NOMO-1 treated with DMSO at 0.1 percent for 48 hours (cell line): Measurements from ENCODE around the gene COL6A5.
"Not testable (repeated sequence)": the region's sequence is repeated elsewhere in the genome, so short reads cannot be mapped to it uniquely, and the experiment has no call there.

Experiments used
- DNase-seq: peaks from one replicate; lab custom pipeline; 2025; ENCODE audit not compliant: unreplicated experiment; lab: John Stamatoyannopoulos, UW

Gene COL6A5

DNA sequence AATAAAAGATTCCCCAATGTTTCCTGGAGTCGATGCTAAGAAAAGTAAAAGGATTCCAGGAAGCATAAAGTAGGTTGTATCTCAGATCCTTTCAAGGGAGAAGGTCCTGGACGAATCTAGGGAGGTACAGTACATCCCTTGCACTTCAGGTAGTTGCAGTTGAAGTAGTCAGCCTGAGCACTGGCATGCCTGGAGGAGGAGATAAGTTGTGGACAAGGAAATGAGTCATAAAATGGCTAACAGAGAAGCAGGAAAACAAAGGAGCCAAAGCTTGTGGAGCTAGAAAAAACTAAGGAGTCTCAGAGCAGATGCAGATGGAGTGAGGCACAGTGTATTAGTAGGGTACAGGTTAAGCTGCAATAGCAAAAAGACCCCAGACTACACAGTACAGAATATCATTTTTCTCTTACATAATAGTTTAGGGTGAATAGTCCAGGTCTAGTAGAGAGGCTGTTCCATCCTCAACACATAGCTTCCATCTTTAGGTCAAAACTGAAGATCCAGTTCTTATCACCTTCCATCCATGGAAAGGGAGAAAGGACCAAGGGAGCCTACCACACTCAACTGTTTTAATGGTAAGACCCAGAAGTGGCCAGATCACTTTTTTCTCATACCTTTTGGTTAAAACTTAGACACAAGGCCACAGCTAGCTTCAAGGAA, 41.3 kb downstream of the COL6A5 start:
- DNase-seq, result no peak

DNA sequence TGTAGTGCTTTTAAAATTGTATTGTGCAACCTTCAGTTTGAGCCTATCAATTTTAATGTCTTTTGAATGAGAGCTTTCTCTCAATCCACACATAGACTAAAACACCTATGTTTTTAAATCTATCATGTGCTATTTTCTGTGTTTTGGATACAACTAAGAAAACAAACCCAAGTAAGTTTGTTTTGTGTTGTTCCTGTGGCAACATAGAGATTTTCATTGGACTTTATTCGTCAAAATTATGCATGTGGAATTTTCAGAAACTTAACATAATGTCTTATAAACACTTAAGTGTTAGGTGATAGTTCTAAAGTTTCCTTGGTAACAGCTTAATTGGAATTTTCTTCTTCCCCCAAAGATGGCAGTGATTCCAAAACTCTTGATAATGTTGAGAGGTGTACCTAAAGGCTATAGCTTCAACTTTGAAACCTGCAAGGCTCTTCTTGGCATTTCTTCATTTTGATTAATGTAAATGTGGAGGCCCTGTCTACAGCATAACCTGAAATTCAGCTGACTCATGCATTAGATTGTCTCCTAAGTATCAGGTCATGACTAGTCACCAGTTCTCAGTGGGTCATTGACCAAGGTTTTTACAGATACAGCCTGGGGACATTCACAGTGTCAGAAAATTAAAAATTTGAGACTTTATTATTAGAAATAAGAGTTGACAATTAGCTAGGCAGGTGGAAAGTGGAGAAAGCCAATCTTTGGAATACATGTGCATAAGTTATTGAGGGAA, 44.4 kb downstream of the COL6A5 start:
- no peak for DNase-seq

DNA sequence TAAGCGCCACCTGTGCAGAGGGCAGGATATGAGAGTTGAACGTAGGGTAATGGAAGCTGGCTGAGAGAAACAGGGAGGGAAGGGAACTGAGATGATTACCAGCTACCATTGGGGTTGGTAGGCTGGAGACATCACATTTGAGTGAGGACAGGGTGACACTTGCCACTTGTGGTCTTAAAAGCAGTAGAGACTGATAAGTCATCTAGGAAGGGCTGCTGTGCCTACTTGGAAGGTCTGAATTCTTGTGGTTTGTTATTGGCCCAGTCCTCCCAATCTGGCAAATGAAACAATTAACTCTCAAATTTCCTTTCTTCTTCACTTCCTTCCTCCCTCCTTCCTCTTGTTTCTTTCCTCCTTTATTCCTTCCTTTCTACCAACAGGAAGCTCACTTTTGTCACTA, 46.8 kb downstream of the COL6A5 start:
- DNase-seq, result no peak

DNA sequence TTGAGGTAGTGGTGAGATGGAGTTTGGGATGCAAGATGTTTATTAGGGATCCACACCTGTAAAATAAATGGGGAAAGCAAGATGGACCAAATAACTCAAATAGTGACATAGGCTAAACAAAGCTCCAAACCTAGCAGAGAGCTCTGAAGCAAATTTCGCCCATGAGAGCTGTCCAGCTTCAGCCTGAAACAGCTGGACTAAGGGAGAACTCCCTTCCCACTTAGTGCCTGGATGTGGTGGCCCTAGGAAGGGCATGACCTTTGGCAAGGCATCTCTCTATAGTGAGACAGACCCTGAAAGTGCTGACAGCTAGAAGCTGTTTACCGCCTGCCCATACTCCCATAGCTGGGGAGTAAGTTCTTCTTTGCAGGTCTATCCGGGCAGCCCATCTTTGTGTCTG, 48.1 kb downstream of the COL6A5 start:
- DNase-seq, result no peak

DNA sequence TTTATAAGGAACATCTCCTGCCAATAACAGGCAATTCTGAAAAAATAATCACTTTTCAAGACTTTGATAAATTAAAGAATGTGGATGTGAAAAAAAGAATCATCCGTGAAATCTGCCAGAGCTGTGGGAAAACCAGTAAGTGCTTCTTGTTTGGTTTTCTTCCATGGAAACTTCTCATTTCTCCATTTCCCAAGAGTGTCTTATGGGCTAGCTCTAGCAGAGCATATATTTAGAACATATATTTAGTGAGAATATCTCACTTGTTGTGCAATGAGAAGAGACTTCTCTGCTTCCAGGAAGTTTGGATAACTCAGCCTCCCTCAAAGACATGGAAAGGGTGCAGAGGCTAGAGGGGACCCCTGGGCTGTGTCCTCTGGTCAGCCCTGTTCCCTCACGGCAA, 49.9 kb downstream of the COL6A5 start:
- peak; percentile 18 for DNase-seq

DNA sequence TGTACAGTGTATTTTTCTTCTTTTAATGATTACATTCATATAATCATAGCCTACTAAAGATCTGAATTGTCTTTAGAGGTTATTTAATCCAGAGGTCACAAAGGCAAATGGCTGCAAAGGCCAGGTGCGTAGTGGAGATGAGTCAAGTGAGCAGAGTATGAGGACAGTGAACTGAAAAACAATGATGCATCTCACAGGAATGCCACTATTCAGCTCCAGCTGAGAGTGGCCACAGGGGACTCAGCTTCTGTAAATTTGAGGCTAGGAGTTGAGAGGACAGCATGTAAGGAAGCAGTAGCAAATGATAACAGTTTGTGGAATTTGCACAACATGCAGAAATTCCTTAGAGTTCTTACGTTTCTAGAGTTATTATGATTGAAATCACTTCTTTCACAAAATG, 50.4 kb downstream of the COL6A5 start:
- no peak for DNase-seq

DNA sequence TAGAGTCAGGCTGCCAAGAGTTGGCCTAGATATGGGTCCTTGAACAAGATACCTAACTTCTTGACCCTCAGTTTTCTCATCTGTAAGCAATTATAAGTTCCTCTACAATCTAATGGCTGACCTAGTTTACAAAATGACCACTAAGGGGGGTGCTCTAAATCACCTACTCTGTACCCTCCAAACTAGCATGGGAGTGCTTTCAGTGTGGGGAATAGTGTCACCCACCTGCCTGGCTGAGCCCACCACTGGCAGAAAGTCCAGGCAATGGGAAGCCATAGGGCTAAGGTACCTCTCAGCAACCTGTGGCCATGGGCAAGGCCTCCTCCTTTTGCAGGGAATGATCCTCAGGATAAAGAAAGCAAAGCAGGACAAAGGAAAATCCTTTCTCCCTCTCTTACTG, 58.9 kb downstream of the COL6A5 start:
- DNase-seq, result no peak

DNA sequence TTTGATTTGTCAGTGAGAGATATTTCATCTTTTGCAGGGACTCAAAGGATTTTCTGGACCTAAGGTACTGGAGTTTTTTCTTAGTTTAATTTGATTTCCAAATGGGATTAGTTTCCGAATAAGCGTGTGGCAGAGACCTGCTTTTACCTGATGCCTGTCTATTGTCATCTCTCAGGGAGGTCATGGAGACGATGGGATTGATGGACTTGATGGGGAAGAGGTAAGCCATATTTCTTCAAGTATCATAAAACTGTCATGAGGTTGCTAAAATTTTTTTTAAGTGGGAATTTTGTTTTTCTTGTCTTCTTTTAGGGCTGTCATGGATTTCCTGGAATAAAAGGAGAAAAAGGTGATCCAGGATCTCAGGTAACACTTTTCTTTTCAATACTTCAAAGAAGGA, 60.5 kb downstream of the COL6A5 start:
- DNase-seq, result no peak

DNA sequence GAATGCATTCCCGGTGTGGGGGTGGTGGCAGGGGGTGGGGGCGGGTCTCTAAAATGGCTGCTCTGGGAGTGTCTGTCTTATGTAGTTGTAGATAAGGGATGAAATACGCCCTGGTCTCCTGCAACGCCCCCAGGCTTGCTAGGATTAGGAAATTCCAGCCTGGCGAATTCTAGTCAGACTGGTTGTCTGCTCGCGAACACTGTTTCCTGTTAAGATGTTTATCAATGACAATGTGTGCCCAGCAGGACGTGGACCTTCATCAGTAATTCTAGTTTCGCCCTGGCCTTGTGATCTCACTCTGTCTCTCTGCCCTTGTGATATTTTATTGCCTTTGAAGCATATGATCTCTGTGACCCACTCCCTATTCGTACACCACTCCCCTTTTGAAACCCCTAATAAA, 62.8 kb downstream of the COL6A5 start:
- DNase-seq, result not testable (repeated sequence)

DNA sequence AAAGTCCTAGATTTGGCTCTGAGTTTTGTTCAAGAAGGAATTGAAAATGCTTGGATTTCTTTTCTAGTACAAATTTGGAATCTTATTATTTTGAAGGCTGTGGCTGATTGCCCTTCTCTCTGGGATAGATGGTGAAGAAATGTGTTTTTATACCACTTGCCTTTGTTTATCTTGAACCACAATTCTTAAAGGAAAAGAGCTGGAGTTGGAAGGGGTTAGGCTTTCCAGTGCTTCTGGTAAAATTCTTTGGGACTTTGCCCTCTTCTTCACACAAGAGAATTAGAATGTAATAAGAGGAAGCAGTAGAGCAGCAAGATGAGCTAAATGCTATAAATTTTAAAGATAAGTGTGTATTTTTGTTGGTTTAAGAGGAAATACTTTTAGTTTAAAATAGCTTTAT, 65.8 kb downstream of the COL6A5 start:
- DNase-seq, result peak; percentile 63

DNA sequence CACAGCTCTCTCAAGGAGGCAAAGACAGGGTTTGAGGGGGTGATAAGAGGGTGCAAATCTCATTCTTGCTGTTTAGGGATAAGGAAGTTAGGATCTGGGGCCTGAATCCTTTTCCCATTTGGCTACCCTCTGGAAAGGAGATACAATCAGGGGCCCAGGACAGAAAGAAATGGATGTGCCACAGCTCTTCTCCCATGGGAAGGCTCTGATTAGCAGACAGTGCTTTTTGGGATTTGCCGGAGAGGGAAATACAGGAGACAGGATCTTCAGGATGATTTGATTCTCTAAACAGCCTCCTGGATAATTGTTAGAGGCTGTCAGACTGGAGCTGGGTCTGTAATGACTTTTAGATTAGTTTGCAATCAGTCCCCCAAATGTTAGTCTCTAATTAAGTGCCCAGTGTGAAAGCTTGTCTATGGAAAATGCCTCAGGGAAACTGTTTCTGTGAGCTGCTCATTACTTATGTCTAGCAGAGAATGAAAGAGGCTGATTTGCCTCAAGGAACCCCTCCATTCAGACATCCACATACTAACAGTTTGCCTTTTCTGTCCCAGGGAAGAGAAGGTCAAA, 67.6 kb downstream of the COL6A5 start:
- no peak for DNase-seq

DNA sequence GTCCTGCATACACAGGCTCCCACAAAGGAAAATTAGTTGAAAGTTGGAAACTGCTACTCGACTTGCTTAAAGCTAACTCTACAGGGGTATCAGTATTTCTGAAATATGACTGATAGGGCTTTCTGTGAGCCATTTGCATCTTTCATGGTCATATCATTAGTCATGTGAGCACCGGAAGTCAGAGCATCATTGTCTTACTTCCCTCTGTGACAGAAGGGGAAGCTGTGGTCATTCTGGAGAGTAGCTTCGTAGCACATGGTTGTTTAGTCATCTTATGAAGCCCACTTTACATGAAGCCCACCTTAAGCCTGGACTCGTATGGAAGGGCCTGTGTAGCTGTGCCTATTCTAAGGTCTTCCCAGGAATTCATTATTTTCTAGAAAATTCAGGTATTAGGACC, 69.0 kb downstream of the COL6A5 start:
- DNase-seq, result peak; percentile 97

DNA sequence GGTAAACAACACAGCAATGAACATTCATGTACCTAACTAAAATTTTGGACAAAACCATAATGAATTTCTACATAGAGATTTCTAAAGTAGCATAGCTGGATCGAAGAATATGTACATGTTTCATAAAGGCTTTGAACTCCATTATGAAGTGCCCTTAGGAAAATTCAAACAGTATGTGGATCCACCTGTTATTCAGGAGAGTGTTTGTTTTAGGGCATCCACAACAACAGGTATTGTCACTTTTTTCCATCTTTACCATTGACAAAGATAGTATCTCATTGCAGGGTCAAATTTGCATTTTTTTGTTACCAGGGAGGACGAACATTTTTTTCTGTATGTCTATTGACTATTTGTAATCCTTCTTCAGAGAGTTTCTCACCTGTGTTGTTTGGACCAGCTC, 75.0 kb downstream of the COL6A5 start:
- no peak for DNase-seq

DNA sequence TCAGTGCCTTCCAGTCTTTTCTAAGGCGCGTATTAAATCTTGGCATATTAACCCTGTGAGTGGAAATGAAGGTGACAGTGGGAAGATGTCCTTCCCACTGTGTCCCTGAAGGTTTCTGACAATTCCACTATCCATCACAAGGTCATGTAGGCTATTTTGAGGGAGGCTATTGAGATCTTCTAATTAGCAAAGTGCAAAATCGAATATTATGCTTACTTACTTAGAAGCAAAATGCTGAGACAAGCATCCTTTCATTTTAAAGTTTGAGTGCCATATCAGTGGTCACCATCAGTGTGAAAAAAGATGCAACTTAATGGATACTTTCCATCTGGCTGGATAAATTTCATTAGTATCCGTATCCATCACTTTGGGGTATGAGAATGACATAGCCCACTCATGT, 77.6 kb downstream of the COL6A5 start:
- DNase-seq, result no peak

DNA sequence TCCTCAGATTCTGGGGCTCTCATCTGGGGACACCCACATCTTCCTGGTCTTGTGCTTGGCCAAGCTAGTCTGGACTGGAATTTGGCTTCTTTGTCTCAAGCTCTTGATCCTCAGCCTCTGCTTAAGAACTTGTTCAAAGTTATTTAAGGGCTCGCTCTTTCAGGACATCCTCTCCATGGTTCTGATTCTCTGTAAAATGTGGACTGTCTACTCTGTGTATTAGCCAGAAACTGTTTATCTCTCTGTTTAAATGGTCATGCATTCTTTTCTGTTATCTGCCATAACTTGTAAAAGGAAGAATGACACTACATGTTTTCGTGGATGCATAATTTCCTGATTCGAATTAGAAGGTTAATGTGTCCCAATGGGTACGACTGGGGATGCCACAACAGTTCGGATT, 79.4 kb downstream of the COL6A5 start:
- DNase-seq, result no peak

DNA sequence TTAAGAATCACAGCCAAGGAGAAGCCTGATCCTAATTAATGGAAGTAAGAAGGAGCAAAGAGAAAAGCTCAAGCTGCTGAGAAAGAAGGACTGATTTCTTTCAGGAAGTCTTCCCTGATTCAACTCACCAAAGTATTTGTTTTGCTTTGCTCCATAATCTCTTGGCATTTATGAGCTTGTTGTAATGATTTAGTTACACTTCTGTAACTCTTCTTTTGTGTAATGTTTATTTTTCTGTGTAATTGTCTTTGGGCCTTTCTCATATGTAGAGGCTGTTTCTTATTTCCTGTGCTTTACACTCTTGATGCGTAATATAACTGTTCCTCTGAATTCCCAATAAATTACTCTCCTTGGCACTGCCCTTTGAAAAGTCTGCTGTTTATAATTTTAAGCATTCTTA, 80.0 kb downstream of the COL6A5 start:
- no peak for DNase-seq

DNA sequence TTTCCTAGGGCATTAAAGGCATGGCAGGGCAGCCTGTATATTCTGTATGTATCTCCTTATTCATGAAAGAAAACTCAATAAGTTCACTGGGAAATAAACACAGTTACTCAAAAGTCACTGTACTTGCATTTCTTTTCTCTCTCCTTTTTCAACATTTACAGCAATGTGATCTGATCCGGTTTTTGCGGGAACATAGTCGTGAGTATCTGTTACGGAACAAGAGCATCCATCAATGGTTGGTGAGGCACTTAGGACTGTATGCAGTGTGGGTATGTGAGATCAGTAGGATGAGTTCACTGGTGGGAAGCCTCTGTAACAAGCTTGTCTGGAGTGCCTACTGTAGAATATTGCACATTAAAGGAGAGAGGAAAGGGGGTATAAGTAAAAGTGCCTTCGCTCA, 80.7 kb downstream of the COL6A5 start:
- DNase-seq, result no peak

DNA sequence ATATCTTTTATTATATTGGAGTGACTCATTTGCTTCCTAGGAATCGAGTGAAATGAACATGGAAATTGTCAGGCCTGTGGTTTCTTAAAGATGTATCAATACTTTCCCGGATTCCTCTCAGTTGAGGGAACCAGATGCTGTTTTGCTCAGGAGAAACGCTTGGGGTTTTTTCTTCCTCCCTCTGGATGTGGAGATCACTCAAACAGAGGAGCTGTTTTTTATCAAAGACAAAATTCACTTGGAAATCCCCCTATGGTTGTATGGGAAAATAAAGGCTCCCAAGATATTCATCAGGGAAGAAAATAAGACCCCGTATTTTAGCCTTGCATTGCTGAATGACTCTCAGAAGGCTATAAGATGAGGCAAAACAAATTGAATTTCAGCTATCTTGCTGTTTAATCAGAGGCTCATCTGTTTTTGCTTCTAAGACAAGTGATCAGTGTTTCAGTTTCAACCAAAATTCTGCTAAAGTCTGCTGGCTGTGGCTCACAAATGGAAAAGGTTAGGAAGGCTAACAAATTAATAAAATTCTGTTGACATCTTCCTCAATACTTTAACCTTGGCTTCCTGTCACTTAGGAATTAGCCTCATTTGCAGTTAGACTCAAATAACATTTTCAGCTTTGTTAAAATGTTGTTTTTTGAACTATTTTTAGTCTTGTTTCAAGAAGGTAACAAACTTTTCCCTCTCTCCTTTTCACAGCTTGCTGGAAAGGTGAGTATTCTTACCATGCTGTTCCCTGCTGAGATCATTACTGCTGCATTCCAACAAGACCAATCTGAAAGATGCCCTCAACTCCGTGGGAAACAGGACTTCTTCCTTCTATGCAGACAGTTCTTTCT, 83.6 kb downstream of the COL6A5 start:
- DNase-seq, result no peak

DNA sequence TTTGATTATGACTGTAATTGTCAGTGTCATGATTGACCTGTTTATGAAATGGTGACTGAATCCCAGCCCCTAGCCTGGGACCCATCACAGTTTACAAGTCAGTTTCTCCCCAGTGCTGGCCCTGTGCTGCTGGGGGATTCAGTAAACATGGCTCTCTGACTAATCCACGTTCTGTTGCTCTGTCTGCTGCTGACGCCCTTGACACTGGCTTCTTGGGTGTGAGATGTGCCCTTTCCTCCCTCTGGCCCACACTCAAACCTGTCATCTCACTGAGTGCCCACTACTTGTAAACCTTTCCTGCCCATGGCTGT, 84.2 kb downstream of the COL6A5 start:
- no peak for DNase-seq

DNA sequence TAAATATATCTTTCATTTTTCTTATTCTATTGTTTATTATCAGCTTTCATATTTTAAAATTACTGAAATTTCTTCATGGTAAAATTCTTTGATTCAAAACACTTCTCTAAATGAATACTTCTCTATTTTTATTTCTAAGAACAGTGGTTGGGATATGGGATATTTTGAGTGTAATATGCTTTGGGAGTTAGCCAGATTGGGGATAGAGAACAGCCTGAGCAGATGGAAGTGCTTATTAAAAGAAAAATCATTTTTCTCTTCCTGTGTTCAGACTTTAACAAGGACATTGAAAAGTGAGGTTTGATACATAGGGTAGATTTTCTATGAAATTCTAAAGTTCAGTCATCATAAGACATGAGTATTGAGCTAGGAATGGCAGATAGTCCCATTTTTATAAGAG, 84.8 kb downstream of the COL6A5 start:
- DNase-seq, result no peak

DNA sequence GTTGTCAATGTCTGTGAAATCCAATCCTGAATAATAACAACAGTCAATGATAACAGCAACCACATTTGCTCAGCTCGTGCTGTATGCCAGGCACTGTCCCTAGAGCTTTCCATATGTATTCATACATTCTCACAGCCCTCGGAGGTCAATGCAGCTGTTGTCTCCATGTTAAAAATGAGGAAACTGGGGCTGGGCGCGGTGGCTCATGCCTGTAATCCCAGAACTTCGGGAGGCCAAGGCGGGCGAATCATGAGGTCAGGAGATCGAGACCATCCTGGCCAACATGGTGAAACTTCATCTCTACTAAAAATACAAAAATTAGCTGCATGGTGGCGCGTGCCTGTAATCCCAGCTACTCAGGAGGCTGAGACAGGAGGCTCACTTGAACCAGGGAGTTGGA, 86.6 kb downstream of the COL6A5 start:
- DNase-seq, result not testable (repeated sequence)

DNA sequence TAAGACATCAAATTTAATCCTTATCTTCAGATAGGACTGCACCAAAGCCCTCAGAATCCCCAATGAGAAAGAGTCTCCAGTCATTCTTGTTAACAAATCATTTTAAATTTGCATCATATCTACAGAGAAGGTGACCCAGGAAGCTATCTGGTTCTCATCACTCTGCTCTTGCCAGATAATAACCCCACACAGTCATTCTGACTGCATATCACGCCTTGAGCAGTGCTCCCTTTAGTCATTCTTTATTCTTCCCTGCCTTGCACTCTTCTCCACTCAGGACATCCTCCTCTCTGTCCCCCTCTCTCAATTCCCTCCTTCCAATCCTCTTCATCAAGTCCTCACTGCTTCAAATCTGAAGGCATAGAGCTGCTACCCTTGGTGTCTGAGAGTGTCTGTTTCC, 87.8 kb downstream of the COL6A5 start:
- DNase-seq, result no peak
